HG03565 (cell line): ENCODE results near the gene ASB12.

ENCODE experiments used
- ATAC-seq: cut with Tn5 transposase; IDR thresholded peaks from one replicate; pipeline ENCODE4 v1.9.1; 2021; ENCODE audit warnings: mild to moderate bottlenecking, moderate library complexity; ENCODE audit not compliant: unreplicated experiment

Gene ASB12

DNA sequence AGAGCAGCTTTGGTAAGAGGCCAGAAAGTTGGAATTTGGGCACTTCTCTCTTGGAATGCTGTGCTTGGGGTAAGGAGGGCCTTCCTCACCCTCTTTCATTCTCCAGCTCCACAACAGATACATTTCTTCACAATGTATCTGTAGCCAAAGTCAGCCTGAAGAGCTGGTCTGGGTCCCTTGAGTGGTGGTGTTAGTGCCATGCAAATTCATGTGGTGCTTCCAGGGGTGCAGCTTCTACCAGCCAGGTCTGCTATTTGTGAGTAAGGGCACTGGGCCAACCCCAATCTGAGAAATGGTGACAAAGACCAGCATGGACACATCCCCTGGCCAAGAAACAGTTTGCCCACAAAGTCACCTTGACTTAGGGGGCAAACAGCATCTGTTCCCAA lies 42.7 kb downstream of the ASB12 start:
- ATAC-seq = no peak

DNA sequence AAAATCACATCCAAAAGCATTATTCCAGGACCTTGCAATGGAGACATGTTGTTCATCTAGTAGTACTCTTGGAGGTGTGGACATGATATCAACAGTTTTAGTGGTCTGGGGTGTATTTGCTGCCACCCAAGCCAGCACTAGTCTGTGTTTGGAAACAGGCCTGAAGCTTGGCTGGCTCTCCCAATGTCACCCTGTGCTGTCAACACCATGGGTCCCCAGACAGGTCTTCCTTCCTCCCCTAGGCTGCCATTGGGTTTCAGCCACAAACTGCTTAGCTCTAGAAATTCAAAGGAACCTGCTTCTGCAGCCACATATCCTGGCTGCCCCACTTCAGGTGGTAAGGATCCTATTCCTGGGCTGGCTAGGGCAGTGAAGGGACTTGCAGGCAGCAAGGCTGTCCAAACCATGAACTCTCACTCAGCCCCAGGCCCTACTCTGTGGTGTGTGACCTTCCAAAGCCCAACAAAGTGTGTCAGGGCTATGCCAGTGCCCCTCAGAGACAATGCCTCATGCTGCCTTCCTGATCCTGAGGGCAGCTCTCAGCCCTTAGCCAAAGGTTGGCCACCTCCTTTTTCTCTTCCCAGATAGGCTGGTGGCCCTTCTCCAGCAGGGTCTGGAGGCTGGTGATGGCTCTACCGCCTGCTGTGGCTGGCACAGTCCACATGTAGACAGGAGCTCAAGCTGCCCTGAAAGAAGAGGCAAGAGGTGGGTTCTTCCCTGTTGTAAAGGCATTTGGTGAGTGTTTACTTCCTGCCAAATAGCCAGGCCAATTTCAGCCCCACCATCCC lies 43.2 kb downstream of the ASB12 start:
- ATAC-seq = no peak

DNA sequence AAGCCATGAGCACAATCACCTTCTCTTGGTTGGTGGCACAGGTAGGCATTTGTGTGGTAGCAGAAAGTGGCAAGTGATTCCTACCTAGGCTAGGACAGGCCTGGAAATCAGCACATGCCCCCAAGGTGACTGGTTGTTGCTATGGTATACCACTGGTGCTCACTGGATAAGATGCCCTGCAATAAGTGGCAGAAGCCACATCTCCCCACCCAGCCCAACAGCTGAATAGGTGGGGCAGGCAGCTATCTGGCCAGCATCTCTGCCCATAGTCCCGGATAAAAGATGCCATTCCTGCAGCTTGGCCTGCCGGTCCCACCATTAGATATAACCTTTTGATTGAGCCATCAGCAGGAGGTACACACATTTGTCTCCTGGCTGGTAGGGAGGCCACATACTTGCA lies 46.0 kb downstream of the ASB12 start:
- no peak for ATAC-seq

DNA sequence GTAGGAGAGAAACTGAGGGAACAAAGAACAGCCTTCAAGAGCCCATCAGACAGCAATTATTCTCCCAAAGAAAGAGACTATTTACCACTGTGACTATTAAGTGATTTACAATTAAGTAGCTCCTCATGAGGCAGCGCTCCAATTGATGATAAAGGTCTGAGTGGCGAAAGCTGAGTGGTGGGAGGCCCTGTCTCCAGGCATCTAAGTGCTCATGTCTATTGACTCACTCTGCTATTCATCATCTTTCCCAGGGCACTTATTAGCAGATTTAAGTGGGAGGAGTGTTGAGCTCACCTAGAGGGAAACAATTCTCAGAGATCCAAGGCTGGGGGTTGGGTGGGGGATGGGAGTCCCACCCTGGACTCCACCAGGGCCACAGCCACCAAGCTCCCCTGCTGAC lies 48.2 kb downstream of the ASB12 start:
- no peak for ATAC-seq

DNA sequence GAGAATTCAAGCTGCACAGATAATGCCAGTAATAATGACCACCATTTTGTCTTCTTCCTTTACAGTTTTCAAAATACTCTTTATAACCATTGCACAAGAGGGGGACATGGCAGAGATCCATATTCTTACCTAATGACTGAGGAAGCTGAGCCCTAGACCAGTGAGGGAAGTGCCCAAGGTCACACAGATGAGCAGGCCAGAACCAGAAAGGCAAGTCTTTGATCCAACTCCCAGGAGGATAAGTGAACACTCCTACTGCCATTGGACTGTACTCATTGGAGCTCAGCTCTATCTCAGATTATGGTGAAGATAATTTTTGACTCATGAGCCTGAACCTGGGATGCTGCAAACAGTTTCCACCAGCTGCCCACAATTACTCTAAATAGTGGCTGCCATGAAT lies 53.5 kb downstream of the ASB12 start:
- ATAC-seq = no peak
